Measurements from ENCODE around the gene HHLA2.

Gene HHLA2

DNA sequence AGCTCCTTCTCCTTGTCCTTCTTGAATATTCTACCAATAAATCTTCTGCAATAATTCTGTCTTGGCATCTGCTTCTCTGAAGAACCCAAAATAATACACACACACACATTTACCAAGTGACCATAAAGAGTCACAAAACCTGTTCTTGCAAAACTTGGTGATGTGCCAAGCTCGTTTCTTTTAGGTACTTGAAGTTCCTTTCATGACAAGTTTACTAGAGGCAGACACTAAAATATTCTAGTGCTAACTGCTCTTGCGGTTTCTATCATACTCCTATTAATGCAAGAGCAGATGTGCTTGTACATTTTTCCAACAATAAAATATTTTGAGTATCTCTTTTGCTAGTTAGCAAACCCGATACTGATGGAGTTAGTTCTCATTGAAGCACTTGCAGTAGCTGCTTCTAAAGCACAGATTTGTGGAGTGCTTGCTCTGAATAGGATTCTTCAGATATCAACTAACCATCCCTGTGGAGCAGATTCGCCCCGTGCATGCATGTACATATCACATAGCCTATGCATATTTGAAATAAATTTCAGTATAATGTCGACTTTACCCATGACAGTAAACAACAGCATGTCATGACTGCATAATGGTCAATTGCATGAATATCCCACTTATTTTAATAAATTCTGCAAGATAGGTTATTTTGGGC, 23.2 kb downstream of the HHLA2 start:
- Histone ChIP-seq H3K27me3 (ENCODE audit: control insufficient read depth, insufficient read depth, low read length, poor library complexity, severe bottlenecking) (no peaks in the 10 kb centered on the region), H3K9me3 (ENCODE audit: control insufficient read depth, low read length) (no peaks in the 10 kb centered on the region), H3K4me3 (ENCODE audit: insufficient read depth, low read depth, low read length) (no peak overlapping the region), H3K27ac (ENCODE audit: insufficient read depth, low read depth, low read length, poor library complexity, severe bottlenecking) (no peak overlapping the region), H3K4me1 (ENCODE audit: control insufficient read depth, insufficient read depth, low read length) (no peaks in the 10 kb centered on the region), H3K36me3 (ENCODE audit: control insufficient read depth, insufficient read depth, low read length) (no peaks in the 10 kb centered on the region)
- 93 to 94% methylated on average over 6 of the region's 6 CpGs for WGBS, 2 experiments

DNA sequence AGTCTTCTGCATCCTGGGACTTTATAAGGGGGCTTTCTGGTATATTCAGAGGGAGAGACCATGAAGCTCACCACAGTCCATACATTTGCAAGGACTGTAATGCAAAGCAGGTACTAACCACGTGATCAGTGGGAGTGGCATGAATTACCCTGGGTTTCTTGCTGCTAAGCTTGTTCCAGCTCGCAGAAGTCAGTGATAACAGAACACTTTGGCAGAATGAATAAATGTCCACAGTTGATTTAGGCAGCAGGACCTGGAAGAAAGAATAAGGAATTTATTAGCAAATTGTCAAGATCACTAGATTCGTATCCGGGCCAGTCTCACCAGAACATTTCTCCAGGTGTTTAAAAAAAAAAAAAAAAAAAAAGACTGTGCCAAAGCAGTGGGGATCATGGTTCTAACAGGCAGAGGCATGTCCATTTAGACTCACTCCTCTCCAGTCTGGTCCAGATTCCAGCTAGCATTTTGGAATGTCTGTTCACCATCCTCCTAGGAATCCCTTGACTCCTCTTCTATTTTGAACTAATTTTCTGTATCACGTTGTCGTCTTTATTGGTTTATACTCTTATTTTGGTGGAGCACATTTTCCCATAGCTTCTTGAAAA, 24.5 kb downstream of the HHLA2 start:
- 80 to 83% methylated on average over 5 to 6 of the region's 6 CpGs for WGBS, 2 experiments
- H3K36me3 ChIP-seq (ENCODE audit: control insufficient read depth, insufficient read depth, low read length), result no peaks in the 10 kb centered on the region
- no peak overlapping the region for H3K27ac ChIP-seq (ENCODE audit: insufficient read depth, low read depth, low read length, poor library complexity, severe bottlenecking)
- H3K4me3 ChIP-seq (ENCODE audit: insufficient read depth, low read depth, low read length), result no peak overlapping the region
- H3K9me3 ChIP-seq (ENCODE audit: control insufficient read depth, low read length), result no peaks in the 10 kb centered on the region
- H3K27me3 ChIP-seq (ENCODE audit: control insufficient read depth, insufficient read depth, low read length, poor library complexity, severe bottlenecking), result no peaks in the 10 kb centered on the region
- H3K4me1 ChIP-seq (ENCODE audit: control insufficient read depth, insufficient read depth, low read length), result no peaks in the 10 kb centered on the region

DNA sequence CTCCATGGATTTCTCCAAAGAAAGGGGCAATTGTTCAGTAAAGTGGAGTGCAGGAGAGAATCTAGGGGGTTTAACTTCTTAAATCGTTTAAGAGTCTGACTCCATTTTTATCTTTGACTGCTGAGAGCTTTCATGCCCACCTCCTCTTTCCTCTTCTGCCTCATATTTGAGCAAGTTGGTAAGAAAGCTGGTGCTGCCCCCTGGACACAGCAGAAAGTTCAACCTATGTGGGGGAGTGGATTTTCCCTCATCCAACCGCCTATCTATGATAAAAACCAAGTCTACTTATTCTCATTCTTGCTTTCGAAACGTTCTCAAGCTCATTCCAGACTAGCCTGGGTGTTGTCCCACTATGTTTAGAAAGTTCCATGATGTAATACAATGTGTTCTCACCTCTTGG, 26.0 kb downstream of the HHLA2 start:
- H3K9me3 ChIP-seq (ENCODE audit: control insufficient read depth, low read length), result no peaks in the 10 kb centered on the region
- no peak overlapping the region for H3K4me3 ChIP-seq (ENCODE audit: insufficient read depth, low read depth, low read length)
- H3K4me1 ChIP-seq (ENCODE audit: control insufficient read depth, insufficient read depth, low read length), result no peaks in the 10 kb centered on the region
- H3K27ac ChIP-seq (ENCODE audit: insufficient read depth, low read depth, low read length, poor library complexity, severe bottlenecking), result no peak overlapping the region
- H3K36me3 ChIP-seq (ENCODE audit: control insufficient read depth, insufficient read depth, low read length), result no peaks in the 10 kb centered on the region
- 85 to 93% methylated on average over 3 to 4 of the region's 4 CpGs for WGBS, 2 experiments
- H3K27me3 ChIP-seq (ENCODE audit: control insufficient read depth, insufficient read depth, low read length, poor library complexity, severe bottlenecking), result no peaks in the 10 kb centered on the region

DNA sequence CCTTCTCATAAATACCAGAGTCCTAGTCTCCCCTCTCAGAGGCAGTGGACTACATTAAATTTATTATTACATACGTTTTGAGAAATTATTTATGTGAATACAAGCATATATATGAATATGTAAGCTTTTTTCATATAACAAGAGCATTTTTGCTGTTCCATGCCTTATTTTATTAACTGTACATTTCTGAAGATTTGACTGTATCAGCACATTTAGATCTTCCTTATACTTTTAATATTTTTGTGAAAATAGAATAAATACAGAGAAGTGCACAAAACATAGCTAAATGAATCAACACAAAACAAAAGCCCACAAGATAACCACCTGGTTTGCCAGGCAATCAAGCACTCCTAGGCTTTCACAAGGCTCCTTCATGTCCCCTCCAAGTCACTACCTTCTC, 27.8 kb downstream of the HHLA2 start:
- Histone ChIP-seq H3K4me3 (ENCODE audit: insufficient read depth, low read depth, low read length) (no peak overlapping the region), H3K27ac (ENCODE audit: insufficient read depth, low read depth, low read length, poor library complexity, severe bottlenecking) (no peak overlapping the region), H3K4me1 (ENCODE audit: control insufficient read depth, insufficient read depth, low read length) (no peaks in the 10 kb centered on the region), H3K36me3 (ENCODE audit: control insufficient read depth, insufficient read depth, low read length) (no peaks in the 10 kb centered on the region), H3K27me3 (ENCODE audit: control insufficient read depth, insufficient read depth, low read length, poor library complexity, severe bottlenecking) (no peaks in the 10 kb centered on the region), H3K9me3 (ENCODE audit: control insufficient read depth, low read length) (no peaks in the 10 kb centered on the region)
- no CpG with 5 or more reads among the region's 1 CpG for WGBS, 2 experiments

DNA sequence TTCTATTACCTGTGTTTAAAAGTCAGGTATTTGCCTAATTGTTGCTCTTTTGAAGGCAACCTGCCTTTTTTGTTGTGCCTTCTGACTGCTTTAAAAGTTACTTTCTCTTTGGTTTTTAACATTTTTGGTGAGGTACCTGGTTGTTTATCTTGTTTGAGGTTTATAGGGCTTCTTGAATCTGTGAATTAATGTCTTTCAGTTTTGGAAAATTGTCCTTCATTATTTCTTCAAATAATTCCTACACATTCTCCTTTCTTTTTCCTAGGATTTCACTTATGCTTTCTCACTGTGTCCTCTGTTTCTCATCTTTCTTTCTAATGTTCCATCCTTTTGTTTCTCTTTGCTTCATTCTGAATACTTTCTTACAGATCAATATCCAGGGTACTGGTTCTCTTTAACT, 30.8 kb downstream of the HHLA2 start:
- H3K4me3 ChIP-seq (ENCODE audit: insufficient read depth, low read depth, low read length), result no peak overlapping the region
- H3K27me3 ChIP-seq (ENCODE audit: control insufficient read depth, insufficient read depth, low read length, poor library complexity, severe bottlenecking), result no peaks in the 10 kb centered on the region
- no peaks in the 10 kb centered on the region for H3K36me3 ChIP-seq (ENCODE audit: control insufficient read depth, insufficient read depth, low read length)
- H3K27ac ChIP-seq (ENCODE audit: insufficient read depth, low read depth, low read length, poor library complexity, severe bottlenecking), result no peak overlapping the region
- no peaks in the 10 kb centered on the region for H3K9me3 ChIP-seq (ENCODE audit: control insufficient read depth, low read length)
- no peaks in the 10 kb centered on the region for H3K4me1 ChIP-seq (ENCODE audit: control insufficient read depth, insufficient read depth, low read length)

DNA sequence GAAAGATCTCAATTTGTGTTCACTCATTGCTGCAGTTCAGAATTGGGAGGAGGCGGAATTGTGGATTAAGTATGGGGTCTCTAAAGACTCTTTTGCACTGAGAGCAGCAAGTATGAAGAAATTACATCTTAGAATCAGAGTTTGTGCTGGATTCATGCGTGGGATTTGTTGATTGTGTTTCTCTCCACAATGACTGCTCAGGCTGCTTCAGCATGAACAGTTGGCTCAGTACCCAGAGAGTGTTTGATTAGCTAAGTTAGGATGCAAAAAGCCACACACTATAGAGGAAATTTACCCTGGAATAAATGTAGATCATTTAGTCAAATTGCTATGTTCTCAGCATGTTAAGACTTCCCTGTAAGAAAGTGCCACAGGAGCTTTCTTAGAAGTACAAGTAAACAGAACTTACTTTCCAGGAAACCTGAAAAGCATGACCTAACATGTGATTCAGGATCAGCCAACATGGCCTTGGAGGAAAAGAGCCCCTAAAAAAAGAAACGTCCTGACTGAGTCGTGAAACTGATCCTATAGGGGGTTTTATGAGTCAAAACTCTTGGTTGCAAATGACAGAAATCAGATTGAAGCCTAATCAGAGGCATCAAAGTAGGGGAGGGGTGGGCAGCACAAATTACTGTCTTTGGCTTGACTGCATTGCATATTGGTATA, 32.6 kb downstream of the HHLA2 start:
- Histone ChIP-seq H3K9me3 (ENCODE audit: control insufficient read depth, low read length) (no peaks in the 10 kb centered on the region), H3K4me1 (ENCODE audit: control insufficient read depth, insufficient read depth, low read length) (no peaks in the 10 kb centered on the region), H3K4me3 (ENCODE audit: insufficient read depth, low read depth, low read length) (no peak overlapping the region), H3K36me3 (ENCODE audit: control insufficient read depth, insufficient read depth, low read length) (no peaks in the 10 kb centered on the region), H3K27ac (ENCODE audit: insufficient read depth, low read depth, low read length, poor library complexity, severe bottlenecking) (no peak overlapping the region), H3K27me3 (ENCODE audit: control insufficient read depth, insufficient read depth, low read length, poor library complexity, severe bottlenecking) (no peaks in the 10 kb centered on the region)
- WGBS, 2 experiments, result 87 to 88% methylated on average over 4 of the region's 4 CpGs

DNA sequence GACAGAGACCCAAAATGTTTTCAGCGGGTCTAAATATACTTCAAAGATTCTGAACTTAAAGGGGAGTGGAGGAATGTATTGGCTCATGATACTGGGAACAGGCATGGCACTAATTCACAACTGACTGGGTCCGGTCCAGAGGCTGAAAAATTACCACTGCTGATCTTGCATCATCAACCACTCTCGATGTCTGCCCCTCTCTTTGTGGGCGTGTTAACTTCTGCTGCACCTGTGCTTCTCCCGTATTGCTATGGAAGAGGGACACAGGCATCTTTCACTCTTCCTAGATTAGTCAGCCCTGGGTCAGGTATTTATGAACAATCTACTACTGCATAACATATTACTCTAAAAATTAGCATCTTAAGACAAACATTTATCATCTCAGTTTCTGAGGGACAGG, 33.2 kb downstream of the HHLA2 start:
- H3K4me3 ChIP-seq (ENCODE audit: insufficient read depth, low read depth, low read length), result no peak overlapping the region
- WGBS, 2 experiments, result 93 to 98% methylated on average over 5 of the region's 5 CpGs
- no peaks in the 10 kb centered on the region for H3K27me3 ChIP-seq (ENCODE audit: control insufficient read depth, insufficient read depth, low read length, poor library complexity, severe bottlenecking)
- H3K36me3 ChIP-seq (ENCODE audit: control insufficient read depth, insufficient read depth, low read length), result no peaks in the 10 kb centered on the region
- no peaks in the 10 kb centered on the region for H3K9me3 ChIP-seq (ENCODE audit: control insufficient read depth, low read length)
- no peak overlapping the region for H3K27ac ChIP-seq (ENCODE audit: insufficient read depth, low read depth, low read length, poor library complexity, severe bottlenecking)
- no peaks in the 10 kb centered on the region for H3K4me1 ChIP-seq (ENCODE audit: control insufficient read depth, insufficient read depth, low read length)

DNA sequence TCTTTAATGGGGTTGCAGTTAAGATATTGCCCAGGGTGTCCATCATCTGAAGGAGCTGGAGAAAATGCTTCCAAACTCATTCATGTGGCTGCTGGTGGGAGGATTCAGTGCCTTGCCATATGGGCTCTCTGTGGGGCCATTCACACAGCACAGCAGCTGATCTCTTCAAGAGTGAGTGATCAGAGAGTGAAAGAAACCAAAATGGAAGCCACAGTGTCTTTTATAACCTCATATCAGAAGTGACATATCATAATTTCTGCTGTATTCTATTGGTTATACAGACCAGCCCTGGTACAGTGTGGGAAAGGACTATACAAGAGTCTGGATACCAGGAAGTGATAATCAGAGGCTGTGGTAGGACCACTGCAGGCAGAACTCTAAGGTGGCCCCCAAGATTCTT, 33.6 kb downstream of the HHLA2 start:
- Histone ChIP-seq H3K36me3 (ENCODE audit: control insufficient read depth, insufficient read depth, low read length) (no peaks in the 10 kb centered on the region), H3K4me1 (ENCODE audit: control insufficient read depth, insufficient read depth, low read length) (no peaks in the 10 kb centered on the region), H3K27ac (ENCODE audit: insufficient read depth, low read depth, low read length, poor library complexity, severe bottlenecking) (no peak overlapping the region)

DNA sequence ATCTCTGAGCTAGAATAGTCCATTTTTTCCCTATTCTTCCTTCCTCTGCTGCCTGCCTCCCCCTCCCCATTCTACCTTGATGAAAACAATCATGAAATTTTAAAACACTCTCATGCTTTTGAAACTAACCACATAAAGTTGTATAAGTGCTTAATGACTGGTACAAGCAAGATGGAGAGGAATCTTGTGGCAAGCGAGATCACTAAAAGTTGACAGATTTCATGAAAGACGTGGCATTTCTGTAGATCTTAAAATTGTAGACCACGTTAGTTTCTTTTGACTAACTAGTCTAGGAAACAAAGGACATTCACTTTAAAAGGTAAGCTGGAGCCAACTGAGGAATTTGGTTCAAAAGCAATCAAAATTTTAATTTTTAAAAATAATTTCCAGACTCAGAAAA, 35.4 kb downstream of the HHLA2 start:
- Histone ChIP-seq H3K9me3 (ENCODE audit: control insufficient read depth, low read length) (no peaks in the 10 kb centered on the region), H3K4me1 (ENCODE audit: control insufficient read depth, insufficient read depth, low read length) (no peaks in the 10 kb centered on the region), H3K27ac (ENCODE audit: insufficient read depth, low read depth, low read length, poor library complexity, severe bottlenecking) (no peak overlapping the region), H3K36me3 (ENCODE audit: control insufficient read depth, insufficient read depth, low read length) (no peaks in the 10 kb centered on the region), H3K27me3 (ENCODE audit: control insufficient read depth, insufficient read depth, low read length, poor library complexity, severe bottlenecking) (no peaks in the 10 kb centered on the region), H3K4me3 (ENCODE audit: insufficient read depth, low read depth, low read length) (no peak overlapping the region)
- 96 to 100% methylated on average over 3 of the region's 3 CpGs for WGBS, 2 experiments

More for the DNA sequence above, 33.6 kb downstream of the HHLA2 start:
- no peaks in the 10 kb centered on the region for H3K27me3 ChIP-seq (ENCODE audit: control insufficient read depth, insufficient read depth, low read length, poor library complexity, severe bottlenecking)
- H3K4me3 ChIP-seq (ENCODE audit: insufficient read depth, low read depth, low read length), result no peak overlapping the region
- no peaks in the 10 kb centered on the region for H3K9me3 ChIP-seq (ENCODE audit: control insufficient read depth, low read length)

DNA sequence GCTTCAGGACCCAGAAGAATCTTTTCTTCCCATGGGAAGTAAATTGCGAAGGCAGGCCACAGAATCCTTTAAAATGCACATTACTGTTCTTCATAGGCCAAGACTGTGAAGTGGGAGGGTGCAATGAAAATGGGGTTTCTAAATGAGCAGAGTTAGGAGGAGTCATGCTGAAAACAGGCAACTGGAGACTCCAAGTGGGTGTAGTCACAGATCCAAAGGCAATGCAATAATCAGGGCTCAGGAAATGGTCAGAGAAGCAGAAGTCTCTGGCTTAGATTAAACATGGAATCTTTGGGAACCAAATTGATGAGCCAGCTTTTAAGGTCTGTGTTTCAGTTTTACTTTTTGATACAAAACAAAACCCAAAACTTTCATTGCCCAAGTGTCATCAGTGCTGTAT, 37.6 kb downstream of the HHLA2 start:
- no peaks in the 10 kb centered on the region for H3K27me3 ChIP-seq (ENCODE audit: control insufficient read depth, insufficient read depth, low read length, poor library complexity, severe bottlenecking)
- 82 to 93% methylated on average over 1 of the region's 1 CpG for WGBS, 2 experiments

More for the DNA sequence above, 37.6 kb downstream of the HHLA2 start:
- Histone ChIP-seq H3K4me1 (ENCODE audit: control insufficient read depth, insufficient read depth, low read length) (no peaks in the 10 kb centered on the region), H3K27ac (ENCODE audit: insufficient read depth, low read depth, low read length, poor library complexity, severe bottlenecking) (no peak overlapping the region), H3K4me3 (ENCODE audit: insufficient read depth, low read depth, low read length) (no peak overlapping the region), H3K36me3 (ENCODE audit: control insufficient read depth, insufficient read depth, low read length) (no peaks in the 10 kb centered on the region), H3K9me3 (ENCODE audit: control insufficient read depth, low read length) (no peaks in the 10 kb centered on the region)

All from ectodermal cell (in vitro differentiated cells).